Erythroblast (primary cell): Measurements from ENCODE around the gene ATF6.

Source experiments
- DNase-seq, 2 experiments: peaks; one replicate each; lab custom pipeline; 2025; lab: John Stamatoyannopoulos, UW
- GATA1 ChIP-seq: IDR thresholded peaks from 2 replicates; pipeline ENCODE4 v1.6.1; 2011; ENCODE audit warnings: low read depth, mild to moderate bottlenecking, control low read depth, low read length, moderate library complexity
- POLR2A ChIP-seq: IDR thresholded peaks from 2 replicates; pipeline ENCODE4 v1.6.1; 2011; ENCODE audit warnings: mild to moderate bottlenecking, low read length

The ATF6 gene

GRCh38 chr1:161844696-161845095 lies 78.6 kb downstream of the ATF6 start:
- no peak for DNase-seq
- TF ChIP-seq GATA1: no peak

- TF ChIP-seq POLR2A (no peak), GATA1 (no peak)
- DNase-seq: no peak
Measured at GRCh38 chr1:161848676-161849075, 82.6 kb downstream of the ATF6 start.

GRCh38 chr1:161849518-161849917 lies 83.4 kb downstream of the ATF6 start:
- DNase-seq: peak in 1 of 2 experiments; percentile 12
- TF ChIP-seq POLR2A: no peak
- TF ChIP-seq GATA1: no peak

- TF ChIP-seq GATA1: no peak
- no peak for TF ChIP-seq POLR2A
Measured at GRCh38 chr1:161855260-161855659, 89.1 kb downstream of the ATF6 start.

GRCh38 chr1:161858271-161858670 lies 92.2 kb downstream of the ATF6 start:
- TF ChIP-seq GATA1 (no peak), POLR2A (no peak)

More at GRCh38 chr1:161855260-161855659, 89.1 kb downstream of the ATF6 start:
- no peak for DNase-seq

GRCh38 chr1:161863549-161863948 lies 97.4 kb downstream of the ATF6 start:
- no peak for DNase-seq
- TF ChIP-seq GATA1: no peak
- no peak for TF ChIP-seq POLR2A

More at GRCh38 chr1:161858271-161858670, 92.2 kb downstream of the ATF6 start:
- DNase-seq: no peak

- DNase-seq: peak; percentile 38 to 47
- TF ChIP-seq POLR2A (no peak), GATA1 (no peak)
Measured at GRCh38 chr1:161864577-161864976, 98.5 kb downstream of the ATF6 start.

- no peak for TF ChIP-seq POLR2A
- TF ChIP-seq GATA1: no peak
- no peak for DNase-seq
Measured at GRCh38 chr1:161866241-161866640, 100.1 kb downstream of the ATF6 start.

- TF ChIP-seq POLR2A: no peak
- no peak for TF ChIP-seq GATA1
- DNase-seq: no peak
Measured at GRCh38 chr1:161868832-161869231, 102.7 kb downstream of the ATF6 start.

GRCh38 chr1:161869291-161869690 lies 103.2 kb downstream of the ATF6 start:
- TF ChIP-seq GATA1: no peak
- no peak for TF ChIP-seq POLR2A
- peak; percentile 20 to 24 for DNase-seq

- no peak for DNase-seq
- no peak for TF ChIP-seq POLR2A
- TF ChIP-seq GATA1: no peak
Measured at GRCh38 chr1:161872506-161872905, 106.4 kb downstream of the ATF6 start.

- no peak for DNase-seq
- TF ChIP-seq POLR2A (no peak), GATA1 (no peak)
Measured at GRCh38 chr1:161879261-161879660, 113.1 kb downstream of the ATF6 start.

- TF ChIP-seq POLR2A (no peak), GATA1 (no peak)
Measured at GRCh38 chr1:161884475-161884874, 118.4 kb downstream of the ATF6 start.

GRCh38 chr1:161885003-161885402 lies 118.9 kb downstream of the ATF6 start:
- TF ChIP-seq GATA1 (no peak), POLR2A (no peak)
- DNase-seq: no peak

More at GRCh38 chr1:161884475-161884874, 118.4 kb downstream of the ATF6 start:
- DNase-seq: no peak

GRCh38 chr1:161885759-161886158 lies 119.6 kb downstream of the ATF6 start:
- no peak for DNase-seq

More at GRCh38 chr1:161885759-161886158, 119.6 kb downstream of the ATF6 start:
- TF ChIP-seq POLR2A (no peak), GATA1 (no peak)
